NCI-H524 (cell line): ENCODE measurements around the gene NOS1.

Experiments
- DNase-seq, 2 experiments: peaks; one replicate each; lab custom pipeline; 2025; lab: John Stamatoyannopoulos, UW

NOS1 gene

DNA sequence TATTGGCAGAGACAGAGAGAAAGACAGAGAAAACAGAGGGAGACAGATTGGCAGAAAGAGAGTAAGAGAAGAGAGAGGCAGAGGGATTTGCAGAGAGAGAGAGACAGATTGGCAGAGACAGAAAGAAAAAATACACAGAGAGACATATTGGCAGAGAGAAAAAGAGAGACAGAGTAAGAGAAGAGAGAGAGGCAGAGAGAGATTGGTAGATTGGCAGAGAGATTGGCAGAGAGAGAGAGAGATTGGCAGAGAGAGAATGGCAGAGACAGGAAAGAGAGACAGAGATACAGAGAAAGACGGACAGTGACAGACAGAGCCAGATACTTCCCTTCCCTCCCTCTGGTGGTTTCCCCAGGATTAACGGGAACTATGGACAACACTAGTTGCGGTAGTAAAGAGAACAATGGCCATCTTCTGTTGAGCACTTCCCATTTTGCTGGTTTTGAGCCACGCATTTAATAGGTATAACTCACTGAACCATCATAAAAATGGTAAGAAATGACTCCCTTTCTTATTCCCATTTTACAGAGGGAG, 2.6 kb upstream of the NOS1 start:
- DNase-seq = peak in 1 of 2 experiments; percentile 9

- no peak for DNase-seq
These were observed 1.7 kb upstream of the NOS1 start for GRCh38 chr12:117363056-117363662.

DNA sequence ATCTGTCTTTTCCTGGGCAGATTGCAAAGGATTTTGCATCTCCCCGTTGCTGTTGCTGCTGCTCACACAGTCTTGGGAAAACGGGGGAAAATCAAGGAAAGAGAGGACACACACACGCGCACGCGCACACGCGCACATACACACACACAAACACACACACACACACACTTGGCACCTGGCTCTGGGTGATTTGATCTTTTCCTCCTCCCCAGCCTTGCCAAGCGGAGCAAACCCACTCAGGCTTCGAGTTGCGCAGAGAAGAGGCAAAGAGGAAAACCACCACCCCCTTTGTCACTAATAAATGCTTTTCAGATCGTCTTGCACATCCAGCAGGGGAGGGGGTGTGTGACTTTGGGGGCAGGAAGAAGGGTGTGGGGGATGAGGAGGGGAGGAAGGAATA, 965 bp upstream of the NOS1 start:
- DNase-seq = no peak

- DNase-seq = peak in 1 of 2 experiments; percentile 15
These were observed 479 bp upstream of the NOS1 start for GRCh38 chr12:117361905-117362304.

DNA sequence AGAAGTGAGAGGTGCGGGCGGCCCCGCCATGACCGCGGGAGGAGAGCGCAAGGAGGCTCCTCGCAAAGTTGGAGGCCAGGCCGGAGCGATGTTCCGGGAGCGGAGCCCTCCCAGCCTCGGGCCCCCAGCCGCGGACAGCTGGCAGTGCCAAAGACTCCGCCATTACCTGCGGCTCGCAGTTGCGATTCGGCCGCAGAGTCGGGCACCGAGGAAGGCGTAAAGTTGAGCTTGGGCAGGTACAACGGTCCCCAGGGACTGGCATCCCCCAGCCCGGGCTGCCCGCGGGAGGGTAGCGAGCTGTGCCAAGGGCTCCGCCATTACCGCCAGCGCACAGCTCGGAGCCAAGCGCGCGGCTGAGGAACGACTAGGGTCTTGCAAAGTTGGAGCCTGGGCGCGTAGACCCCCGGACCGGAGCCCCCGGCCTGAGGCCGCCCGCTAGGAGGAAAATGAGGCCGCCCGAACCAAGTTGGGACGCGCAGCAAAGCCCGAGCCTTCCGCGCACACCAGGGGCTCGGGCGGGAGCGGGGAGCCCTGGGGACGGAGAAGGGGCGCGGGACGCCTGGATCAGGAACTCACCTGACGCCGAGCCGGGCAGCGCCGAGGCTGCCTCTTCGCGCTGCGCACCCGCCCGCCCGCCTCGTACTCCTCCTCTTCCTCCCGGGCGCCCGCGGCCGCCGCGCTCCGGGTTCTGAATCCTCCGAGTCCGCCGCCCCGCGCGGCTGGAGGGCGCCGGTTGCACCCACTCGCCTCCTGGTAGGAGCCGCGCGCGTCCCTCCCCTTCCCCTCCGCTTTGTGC, 677 bp downstream of the NOS1 start:
- peak in 1 of 2 experiments; percentile 11 for DNase-seq

DNA sequence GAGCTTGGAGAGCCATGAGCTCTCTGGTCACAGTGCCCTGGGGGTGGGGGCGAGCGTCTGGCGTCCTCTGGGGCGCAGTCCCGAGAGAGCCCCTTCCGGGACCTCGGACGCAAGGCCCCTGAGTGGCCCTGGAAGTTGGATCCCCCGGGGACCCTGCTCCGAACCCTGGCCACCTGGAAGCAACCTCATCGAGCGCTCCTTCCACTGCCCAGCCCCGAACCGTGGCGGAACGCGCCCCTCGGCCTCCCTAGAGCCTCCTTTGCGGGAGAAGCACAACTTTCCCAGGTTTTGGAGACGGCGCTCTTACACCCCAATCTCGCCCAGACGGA, 1.2 kb downstream of the NOS1 start:
- no peak for DNase-seq

- DNase-seq = no peak
These were observed 2.2 kb downstream of the NOS1 start for GRCh38 chr12:117359029-117359845.

GRCh38 chr12:117356048-117356447, 5.4 kb downstream of the NOS1 start:
- no peak for DNase-seq

DNA sequence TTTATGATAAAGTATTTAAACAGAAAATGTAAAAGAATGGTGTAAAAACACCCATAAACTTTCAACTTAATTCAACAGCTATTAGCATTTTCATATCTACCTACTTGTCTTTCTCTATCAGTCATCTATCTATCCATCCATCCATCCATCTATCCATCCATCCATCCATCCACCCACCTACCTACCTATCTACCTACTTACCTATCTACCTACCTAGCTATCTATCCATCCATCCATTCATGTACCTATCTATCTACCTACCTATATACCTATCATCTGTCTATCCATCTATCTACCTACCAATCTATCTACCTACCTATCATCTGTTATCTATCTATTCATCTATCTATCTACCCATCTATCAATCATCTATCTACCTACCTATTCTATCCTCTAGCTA, 8.5 kb downstream of the NOS1 start:
- DNase-seq = no peak

DNA sequence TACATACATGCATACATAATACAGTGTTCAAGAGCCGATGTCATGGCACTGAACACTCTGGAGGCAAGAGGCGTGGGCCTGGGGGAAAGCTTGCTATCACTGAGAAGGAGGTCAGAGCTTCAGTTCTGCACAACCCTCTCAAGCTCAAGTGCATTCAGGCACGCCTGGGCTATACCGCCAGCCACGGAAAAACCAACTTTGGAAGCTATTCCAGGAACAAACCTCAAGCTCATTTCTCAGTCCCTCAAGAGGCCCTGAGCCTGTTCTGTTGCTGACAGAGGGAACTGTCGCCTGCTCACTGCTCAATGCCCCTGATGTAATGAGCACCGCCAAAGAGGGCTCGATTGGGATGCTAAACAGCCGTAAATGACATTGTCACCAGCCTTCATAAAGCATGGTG, 9.2 kb downstream of the NOS1 start:
- no peak for DNase-seq

DNA sequence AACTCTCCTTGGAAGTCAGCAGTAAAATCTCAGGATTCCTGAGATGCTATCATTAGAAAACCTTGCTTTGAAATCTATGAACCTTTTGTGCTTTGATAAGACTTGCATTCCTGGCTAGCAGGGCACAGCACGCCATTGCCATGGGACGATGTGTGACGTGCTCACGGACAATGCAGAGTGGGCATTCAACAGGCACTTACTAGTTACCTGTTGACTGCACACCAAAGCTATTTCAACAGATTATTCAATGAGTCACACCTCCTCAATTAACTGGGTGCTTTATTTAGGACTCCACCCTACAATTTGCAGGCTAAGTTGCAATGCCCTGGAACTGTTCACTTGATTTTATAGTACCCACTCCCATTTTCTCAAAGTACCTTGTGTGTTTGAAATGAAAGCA, 11.3 kb downstream of the NOS1 start:
- no peak for DNase-seq

DNA sequence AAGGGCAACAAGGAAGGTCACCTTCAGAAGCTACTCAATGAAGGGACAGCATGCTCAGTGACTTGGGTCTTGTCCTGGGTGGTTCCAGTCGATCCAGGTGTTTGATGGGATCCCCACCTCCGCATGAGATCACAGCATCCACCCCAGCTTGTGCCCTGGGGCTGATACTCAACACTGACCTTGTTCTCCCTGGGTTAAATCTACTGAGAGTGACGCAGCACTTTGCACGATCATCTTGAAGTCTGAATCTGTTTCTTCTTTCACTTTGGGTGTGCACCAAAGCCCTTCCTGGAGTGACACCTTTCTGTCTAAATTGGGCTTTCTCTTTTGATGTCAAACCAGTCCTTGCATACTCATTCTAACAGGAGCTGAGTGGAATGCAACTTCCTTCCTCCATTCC, 13.8 kb downstream of the NOS1 start:
- DNase-seq = no peak

GRCh38 chr12:117344716-117345115, 16.7 kb downstream of the NOS1 start:
- no peak for DNase-seq

DNA sequence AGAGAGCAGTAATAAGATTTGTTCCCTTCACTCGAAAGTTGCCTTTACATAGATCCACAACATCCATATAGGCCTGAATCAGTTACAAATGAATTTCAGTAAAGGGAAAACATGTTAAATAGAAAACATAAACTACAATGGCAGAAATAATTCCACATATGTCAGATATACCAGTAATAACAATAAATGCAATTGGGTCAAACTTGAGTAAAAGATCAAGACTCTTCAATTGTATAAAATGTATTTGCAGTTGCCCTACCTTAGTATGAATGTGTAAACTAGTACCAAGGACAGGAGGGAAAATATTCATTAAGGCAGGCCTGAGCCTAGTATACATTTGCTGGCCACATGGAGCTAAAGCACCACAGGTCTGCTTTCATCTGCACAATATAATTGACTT, 17.6 kb downstream of the NOS1 start:
- DNase-seq = no peak

DNA sequence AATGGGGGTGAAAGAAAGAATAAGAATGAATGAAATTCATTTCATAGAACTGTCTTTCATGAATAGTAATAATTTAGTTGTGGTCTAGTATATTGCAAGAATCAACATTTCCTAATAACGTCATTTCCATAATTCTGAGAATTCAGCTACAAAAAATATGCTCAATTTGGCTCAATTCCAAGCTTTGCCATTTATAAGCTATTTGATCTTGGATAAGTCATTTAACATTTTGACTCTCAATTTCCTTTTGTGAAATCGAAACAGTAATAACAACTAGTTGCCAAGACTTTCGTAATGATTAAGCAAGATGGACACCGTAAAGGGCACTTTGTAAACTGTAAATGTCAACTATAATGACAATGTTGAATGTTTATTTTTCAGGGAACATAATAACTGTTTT, 18.1 kb downstream of the NOS1 start:
- DNase-seq = no peak

GRCh38 chr12:117342682-117343081, 18.7 kb downstream of the NOS1 start:
- DNase-seq = no peak

GRCh38 chr12:117342247-117342646, 19.2 kb downstream of the NOS1 start:
- DNase-seq = no peak

DNA sequence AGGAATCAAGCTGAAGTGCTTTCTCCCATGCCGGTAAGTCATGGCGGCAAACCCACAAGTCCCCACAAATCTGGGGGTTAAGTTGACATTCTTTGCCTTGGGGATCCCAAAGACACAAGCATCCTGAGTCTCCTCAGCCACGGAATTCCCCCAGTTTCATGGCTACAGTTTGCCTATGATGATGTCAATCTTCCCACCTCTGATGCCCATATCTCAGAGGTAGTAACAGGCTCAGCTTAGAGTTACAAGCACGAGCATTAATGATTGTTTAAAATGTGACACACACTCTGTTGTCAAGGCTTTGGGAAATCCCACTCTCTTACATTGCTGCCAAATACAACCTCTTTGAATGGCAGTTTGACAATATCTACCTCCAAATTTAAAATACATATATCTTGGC, 22.3 kb downstream of the NOS1 start:
- DNase-seq = no peak

DNA sequence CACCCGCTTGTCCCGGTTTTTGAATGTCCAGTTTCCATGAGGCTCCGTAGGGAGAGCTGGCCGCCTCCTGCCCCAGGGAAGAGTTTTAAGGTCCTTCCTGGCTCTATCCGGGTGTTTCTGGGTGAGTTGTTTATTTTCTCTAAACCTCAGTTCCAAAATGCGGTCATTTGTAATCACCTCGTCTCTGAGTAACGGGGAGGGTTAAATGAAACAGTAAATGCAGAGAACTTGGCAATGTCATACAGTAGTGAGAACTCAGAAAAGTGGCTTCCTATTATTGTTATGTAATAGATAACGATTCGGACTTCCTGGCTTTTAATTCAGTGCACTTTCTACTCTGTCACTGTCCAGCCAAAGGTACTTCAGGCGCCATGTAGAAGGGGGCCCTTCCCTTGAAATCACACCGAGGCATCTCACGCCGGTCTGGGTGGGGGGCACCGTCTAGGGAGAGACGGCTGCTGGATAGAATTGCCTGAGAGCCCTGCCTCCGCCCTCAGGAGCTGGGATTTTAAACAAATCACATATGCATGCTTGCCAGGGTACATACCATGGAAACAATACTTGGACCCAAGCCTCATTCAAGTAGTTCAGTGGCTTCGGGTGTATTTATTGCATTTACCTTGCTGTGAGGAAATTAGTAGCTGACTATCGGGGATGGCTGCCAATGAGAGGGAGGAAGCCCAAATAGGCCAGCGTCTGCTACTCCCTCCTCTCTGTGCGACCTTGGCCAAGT, 26.4 kb downstream of the NOS1 start:
- DNase-seq = no peak

GRCh38 chr12:117334051-117334450, 27.4 kb downstream of the NOS1 start:
- DNase-seq = no peak

DNA sequence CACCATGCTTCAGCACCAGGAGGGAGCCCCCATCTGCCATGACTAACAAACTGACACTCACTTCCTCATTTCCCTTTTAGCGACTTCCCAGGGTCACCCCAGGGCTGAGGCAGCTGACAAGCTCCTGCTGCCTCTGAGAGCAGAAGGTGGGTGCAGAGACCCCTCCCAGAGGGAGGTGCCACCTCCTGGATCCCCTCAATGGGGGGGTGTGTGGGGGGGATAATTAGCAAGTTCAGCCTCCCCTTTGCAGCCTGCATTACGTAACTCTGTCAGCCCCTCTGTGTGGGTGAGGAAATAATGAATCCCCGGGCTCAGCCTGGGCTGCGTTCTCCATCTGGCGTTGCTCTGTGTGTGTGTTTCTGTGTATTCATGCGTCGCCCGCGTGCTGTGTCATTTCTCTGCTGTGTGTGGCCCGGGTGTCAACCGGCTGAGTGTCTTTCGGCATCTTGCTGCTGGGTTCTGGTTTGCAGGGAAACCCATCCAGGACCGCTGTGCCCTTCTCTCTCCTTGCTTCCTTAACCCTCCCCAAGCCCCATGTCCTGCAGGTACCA, 28.0 kb downstream of the NOS1 start:
- peak; percentile 79 to 87 for DNase-seq

DNA sequence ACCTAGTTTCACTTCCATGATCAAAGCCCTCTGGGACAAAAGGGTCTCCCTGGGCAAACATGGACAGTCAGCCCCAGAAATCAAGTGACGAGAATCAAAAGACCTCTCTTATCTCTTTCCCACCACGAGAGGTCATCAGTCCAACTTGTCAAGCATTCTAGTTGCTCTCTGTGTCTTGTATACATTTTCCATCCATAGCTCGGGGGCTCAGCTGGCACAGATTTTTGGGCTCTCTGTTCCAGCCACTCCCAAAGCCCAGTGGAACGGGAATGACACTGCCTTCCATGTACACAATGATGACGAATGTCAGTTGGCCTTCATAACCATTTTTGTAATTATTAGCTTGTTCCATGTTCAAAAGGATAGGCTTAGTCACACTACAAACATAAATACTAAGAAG, 29.7 kb downstream of the NOS1 start:
- DNase-seq = no peak
